ENCODE data around the gene GGCT. TPM values are rescaled to one million over a fixed set of nuclear protein-coding genes. Genes with fewer than 3 reads are reported as not detected.

GGCT gene
- total RNA-seq, 2 experiments from 2014 or later, result 78.6 to 78.7 TPM

DNA sequence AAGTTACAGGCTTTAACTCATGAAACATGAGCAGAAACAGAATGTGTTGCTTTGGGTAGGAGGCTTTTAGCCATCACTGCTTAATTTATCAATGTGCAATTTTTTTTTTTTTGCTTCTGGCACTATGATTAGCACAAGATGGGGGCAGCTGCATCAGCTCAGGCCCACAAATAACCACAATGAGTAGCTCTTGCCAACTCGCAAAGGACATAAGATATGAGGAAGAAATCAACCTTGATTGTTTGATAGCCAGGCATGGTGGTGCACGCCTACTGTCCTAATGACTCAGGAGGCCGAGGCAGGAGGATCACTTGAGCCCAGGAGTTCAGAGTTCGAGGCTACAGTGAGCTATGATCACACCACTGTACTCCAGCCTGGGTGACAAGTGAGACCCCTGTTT lies 38.4 kb downstream of the GGCT start:
- H3K9me3 Mint-ChIP-seq, result no peaks in the 10 kb centered on the region
- H3K27ac Mint-ChIP-seq, result no peak overlapping the region
- H3K27me3 Mint-ChIP-seq, result no peaks in the 10 kb centered on the region
- CTCF ChIA-PET, result interaction anchor here (0.8 kb wide), 1 partner anchor 83 kb away, joined by 3 read pairs; no protein-coding TSS in a partner anchor
- no peak overlapping the region for H3K4me3 Mint-ChIP-seq
- DNase-seq, result no peak
- H3K4me1 Mint-ChIP-seq (ENCODE audit: low read depth), result peaks cover 47% of the 10 kb centered on the region
- POLR2A ChIA-PET, result interaction anchor here (0.9 to 1.6 kb wide), 2 partner anchors 10 to 12 kb away, joined by 4 to 5 read pairs; partner anchors contain the start of gene NOD1
- ATAC-seq, result no peak
- intact Hi-C loops (cut with micrococcal nuclease), result no loop called here
- H3K36me3 Mint-ChIP-seq (ENCODE audit: low read depth), result peaks cover 3% of the 10 kb centered on the region
- TF ChIP-seq, protein P1, sequence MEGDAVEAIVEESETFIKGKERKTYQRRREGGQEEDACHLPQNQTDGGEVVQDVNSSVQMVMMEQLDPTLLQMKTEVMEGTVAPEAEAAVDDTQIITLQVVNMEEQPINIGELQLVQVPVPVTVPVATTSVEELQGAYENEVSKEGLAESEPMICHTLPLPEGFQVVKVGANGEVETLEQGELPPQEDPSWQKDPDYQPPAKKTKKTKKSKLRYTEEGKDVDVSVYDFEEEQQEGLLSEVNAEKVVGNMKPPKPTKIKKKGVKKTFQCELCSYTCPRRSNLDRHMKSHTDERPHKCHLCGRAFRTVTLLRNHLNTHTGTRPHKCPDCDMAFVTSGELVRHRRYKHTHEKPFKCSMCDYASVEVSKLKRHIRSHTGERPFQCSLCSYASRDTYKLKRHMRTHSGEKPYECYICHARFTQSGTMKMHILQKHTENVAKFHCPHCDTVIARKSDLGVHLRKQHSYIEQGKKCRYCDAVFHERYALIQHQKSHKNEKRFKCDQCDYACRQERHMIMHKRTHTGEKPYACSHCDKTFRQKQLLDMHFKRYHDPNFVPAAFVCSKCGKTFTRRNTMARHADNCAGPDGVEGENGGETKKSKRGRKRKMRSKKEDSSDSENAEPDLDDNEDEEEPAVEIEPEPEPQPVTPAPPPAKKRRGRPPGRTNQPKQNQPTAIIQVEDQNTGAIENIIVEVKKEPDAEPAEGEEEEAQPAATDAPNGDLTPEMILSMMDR (IDR thresholded peaks at IDR 0.05), result no peak

DNA sequence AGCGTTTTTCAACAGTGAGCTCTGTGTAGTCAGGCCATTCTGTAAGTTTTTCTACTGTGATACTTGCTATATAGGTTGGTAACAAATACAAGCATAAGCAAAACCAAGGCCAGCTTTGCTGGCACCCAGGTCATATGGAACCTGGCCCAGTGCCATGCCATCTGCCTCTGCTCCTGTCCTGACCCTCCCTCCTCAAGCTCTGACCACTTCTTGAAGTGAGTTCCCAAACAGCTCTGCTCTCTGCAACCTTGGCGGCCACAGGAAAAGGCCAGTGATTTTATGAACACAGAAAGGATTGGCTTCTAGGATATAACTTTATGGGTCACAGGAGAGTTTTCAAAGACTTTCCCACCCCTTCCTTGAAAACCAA lies 38.8 kb downstream of the GGCT start:
- H3K4me3 Mint-ChIP-seq, result no peak overlapping the region
- DNase-seq (no peak), ATAC-seq (no peak)
- ChIA-PET CTCF (interaction anchor here (0.8 to 1.2 kb wide), 2 partner anchors 12 to 83 kb away, joined by 3 read pairs; no protein-coding TSS in a partner anchor), POLR2A (interaction anchor here (0.9 to 1.6 kb wide), 2 partner anchors 10 to 13 kb away, joined by 4 to 5 read pairs; partner anchors contain the start of gene NOD1)
- TF ChIP-seq, protein P1 (IDR thresholded peaks at IDR 0.05), result no peak
- no peak overlapping the region for H3K27ac Mint-ChIP-seq
- H3K4me1 Mint-ChIP-seq (ENCODE audit: low read depth), result peaks cover 42% of the 10 kb centered on the region
- no peaks in the 10 kb centered on the region for H3K27me3 Mint-ChIP-seq
- intact Hi-C loops (cut with micrococcal nuclease), result no loop called here
- peaks cover 3% of the 10 kb centered on the region for H3K36me3 Mint-ChIP-seq (ENCODE audit: low read depth)
- H3K9me3 Mint-ChIP-seq, result no peaks in the 10 kb centered on the region

DNA sequence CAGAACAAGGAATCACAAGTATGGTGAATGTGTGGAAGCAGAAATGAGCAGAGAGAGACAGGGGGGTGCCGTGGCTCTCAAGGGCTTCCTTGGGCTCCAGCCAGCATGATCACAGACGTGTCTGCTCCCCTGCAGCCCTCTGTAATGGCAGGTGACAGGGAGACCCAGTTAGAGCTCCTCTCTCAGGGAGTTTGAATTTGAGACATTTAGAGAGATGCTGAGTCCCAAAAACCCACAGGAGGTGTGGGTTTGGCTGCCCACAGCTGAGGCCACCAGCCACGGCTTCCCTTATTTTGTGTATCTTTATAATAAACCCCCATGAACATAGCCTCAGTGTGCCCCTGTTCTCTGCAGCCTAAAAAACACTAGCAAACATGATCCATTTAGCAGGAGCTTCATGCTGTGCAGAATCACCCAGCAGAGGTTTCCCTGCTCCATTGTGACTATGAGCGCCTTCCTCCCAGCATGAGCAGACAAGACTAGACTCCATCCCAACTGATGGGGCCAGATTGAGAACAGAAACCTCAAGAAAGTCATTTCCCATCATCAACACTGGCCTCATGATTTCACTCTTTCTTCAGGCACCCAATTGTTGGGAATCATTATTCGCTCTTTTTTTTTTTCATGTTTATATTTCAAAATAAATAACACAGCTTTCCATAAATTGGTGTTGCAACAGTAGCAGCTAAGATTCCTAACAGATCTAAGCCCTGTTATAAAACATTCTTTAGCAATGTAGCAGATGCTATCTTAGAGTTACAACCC lies 39.4 kb downstream of the GGCT start:
- ChIA-PET CTCF (interaction anchor here (0.8 to 1.2 kb wide), 2 partner anchors 13 to 84 kb away, joined by 3 read pairs; no protein-coding TSS in a partner anchor), POLR2A (interaction anchor here (0.9 to 1.6 kb wide), 2 partner anchors 11 to 14 kb away, joined by 4 to 5 read pairs; partner anchors contain the start of gene NOD1)
- Mint-ChIP-seq H3K27ac (no peak overlapping the region), H3K9me3 (no peaks in the 10 kb centered on the region), H3K36me3 (ENCODE audit: low read depth) (peaks cover 3% of the 10 kb centered on the region), H3K27me3 (no peaks in the 10 kb centered on the region), H3K4me3 (no peak overlapping the region), H3K4me1 (ENCODE audit: low read depth) (peaks cover 37% of the 10 kb centered on the region)
- no peak for ATAC-seq
- TF ChIP-seq, protein P1 (IDR thresholded peaks at IDR 0.05), result no peak
- intact Hi-C loops (cut with micrococcal nuclease), result no loop called here
- DNase-seq, result no peak

DNA sequence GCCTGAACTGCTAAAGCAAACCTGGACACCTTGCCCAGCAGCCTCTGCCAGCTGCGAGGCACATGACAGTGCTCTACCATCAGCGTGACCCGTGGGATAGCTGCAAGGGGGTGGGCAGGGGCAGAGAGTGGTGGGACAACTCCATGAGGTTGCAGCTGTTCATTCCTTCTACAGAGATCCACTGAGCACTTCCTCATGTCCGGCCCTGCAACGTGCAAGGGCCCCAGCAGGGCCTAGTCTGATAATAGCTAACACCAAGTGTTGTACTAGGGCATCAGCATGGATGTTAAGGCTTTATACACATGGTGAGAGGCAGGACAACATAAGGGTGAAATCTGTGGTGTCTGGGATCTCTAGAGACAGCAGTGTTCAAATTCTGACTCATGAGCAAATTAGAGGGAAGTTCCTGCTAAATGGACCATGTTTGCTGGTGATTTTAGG lies 40.4 kb downstream of the GGCT start:
- H3K9me3 Mint-ChIP-seq, result no peaks in the 10 kb centered on the region
- H3K36me3 Mint-ChIP-seq (ENCODE audit: low read depth), result peaks cover 3% of the 10 kb centered on the region
- H3K4me1 Mint-ChIP-seq (ENCODE audit: low read depth), result peaks cover 28% of the 10 kb centered on the region
- TF ChIP-seq, protein P1 (IDR thresholded peaks at IDR 0.05), result no peak
- ChIA-PET POLR2A (no interaction called here), CTCF (interaction anchor here (1.1 kb wide), 1 partner anchor 100 kb away, joined by 3 read pairs; no protein-coding TSS in a partner anchor)
- H3K27ac Mint-ChIP-seq, result no peak overlapping the region
- intact Hi-C loops (cut with micrococcal nuclease), result no loop called here
- ATAC-seq (no peak), DNase-seq (no peak)
- H3K27me3 Mint-ChIP-seq, result no peaks in the 10 kb centered on the region
- no peak overlapping the region for H3K4me3 Mint-ChIP-seq
